GM21825 (cell line): ENCODE data around the gene SMAD3.

Experiments used
- ATAC-seq: cut with Tn5 transposase; IDR thresholded peaks from one replicate; pipeline ENCODE4 v1.9.1; 2021; ENCODE audit warnings: mild to moderate bottlenecking, moderate library complexity; ENCODE audit not compliant: unreplicated experiment

SMAD3 gene

GRCh38 chr15:67194171-67195114 is 129.0 kb downstream of the SMAD3 start:
- no peak for ATAC-seq

- ATAC-seq = no peak
Measured at GRCh38 chr15:67195305-67195704, 129.9 kb downstream of the SMAD3 start.

- no peak for ATAC-seq
Measured at GRCh38 chr15:67196222-67196621, 130.8 kb downstream of the SMAD3 start.

- ATAC-seq = no peak
Measured at GRCh38 chr15:67196672-67197363, 131.4 kb downstream of the SMAD3 start.

DNA sequence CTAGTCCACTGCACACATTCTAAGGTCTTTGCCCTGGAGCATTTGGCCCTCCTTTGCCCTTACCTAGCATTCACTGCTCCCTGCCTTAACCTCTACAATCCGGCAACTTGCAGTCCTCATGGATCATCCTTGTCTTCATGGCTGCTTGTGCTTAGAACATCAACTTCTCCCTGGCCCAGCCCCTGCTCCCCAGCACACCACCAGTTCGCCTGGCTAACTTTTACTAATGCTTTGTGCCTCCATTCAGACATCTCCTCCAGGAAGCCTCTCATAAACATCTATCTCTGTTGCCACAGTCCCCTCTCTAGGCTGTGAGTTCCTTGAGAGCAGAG is 131.9 kb downstream of the SMAD3 start:
- ATAC-seq = no peak

- ATAC-seq = no peak
Measured at GRCh38 chr15:67198157-67198754, 132.9 kb downstream of the SMAD3 start.

GRCh38 chr15:67199391-67199790 is 134.0 kb downstream of the SMAD3 start:
- no peak for ATAC-seq

DNA sequence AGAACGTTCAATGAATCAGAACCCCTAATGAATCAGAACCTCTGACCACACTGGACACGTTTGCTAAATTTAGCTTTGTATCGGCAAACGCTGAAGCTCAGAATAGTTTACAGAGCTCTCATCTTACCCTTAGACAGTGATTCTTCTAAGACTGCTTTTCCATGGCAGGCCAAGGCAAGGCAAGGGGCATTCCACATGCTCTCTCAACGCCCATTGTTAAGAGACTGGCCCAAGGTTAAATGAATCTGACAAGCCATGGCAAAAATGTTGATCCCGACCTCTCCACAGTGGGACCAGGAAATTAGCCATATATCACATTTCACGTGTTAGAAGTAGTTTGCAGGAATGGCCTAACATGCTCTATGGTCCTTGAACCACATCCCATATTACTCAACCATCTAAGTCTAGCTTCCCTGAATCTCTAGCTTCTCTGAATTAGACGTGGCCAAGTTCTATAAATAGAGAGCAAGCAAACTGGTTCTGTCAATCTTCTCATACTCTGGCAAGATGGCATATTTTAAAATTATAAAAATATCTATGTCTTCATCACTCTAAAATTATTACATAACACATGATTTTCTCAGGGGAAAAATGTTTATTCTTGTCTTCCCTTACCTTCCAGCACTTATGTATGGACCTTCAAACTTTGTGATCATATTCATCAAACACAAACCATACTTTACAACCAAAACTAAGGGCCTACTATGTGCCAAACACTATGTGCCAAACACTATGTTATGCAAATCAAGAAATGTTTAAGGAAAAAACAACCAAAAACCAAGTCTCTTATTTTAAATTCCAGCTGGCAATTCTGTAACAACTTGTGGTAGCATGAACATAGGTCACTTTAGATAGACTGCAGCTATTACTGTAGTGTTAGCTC is 134.7 kb downstream of the SMAD3 start:
- ATAC-seq = no peak

DNA sequence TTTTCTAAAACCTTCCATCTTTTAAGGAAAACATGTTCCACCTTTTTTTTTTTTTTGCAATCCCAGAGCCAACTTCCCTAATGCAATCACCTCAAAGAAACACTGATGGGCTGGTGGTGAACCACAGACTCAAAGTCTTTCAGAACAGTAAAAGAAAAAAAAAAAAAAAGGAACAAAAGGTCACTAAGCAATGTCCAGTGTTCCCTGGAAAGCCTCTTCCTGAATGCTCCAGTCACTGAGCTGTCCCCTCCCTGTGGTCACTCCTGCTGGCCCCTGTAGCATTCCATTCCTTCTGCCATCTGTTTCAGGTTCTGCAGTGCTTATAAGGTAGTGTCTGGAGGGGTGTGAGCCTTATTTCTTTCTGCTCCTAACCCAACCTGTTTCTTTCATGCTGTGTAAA is 135.7 kb downstream of the SMAD3 start:
- ATAC-seq = no peak

DNA sequence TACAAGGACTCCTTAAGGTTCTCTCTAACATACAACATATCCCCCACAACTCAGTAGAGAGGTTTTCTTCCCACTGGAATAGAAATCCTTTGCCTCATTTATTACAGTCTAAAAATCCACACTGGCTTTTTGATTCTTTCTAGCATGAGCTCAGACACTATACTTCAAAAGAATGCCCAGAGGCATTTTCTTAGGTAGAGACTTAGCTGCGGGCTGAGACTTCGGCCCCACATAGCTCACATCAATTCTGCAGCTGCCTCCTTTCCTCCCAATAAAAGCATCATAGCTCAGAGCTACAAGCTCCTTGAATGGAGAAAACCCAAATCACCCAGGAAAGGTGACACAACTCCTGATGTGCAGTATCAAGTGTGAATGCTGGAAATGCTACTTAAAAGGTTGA is 136.7 kb downstream of the SMAD3 start:
- no peak for ATAC-seq

GRCh38 chr15:67202991-67203390 is 137.6 kb downstream of the SMAD3 start:
- no peak for ATAC-seq

- ATAC-seq = no peak
Measured at GRCh38 chr15:67207555-67208207, 142.3 kb downstream of the SMAD3 start.

- ATAC-seq = no peak
Measured at GRCh38 chr15:67208396-67208795, 143.0 kb downstream of the SMAD3 start.

GRCh38 chr15:67210555-67211168 is 145.3 kb downstream of the SMAD3 start:
- ATAC-seq = no peak

- ATAC-seq = no peak
Measured at GRCh38 chr15:67212684-67213367, 147.4 kb downstream of the SMAD3 start.

GRCh38 chr15:67215102-67215501 is 149.7 kb downstream of the SMAD3 start:
- no peak for ATAC-seq

- no peak for ATAC-seq
Measured at GRCh38 chr15:67216859-67217258, 151.5 kb downstream of the SMAD3 start.

- ATAC-seq = no peak
Measured at GRCh38 chr15:67218428-67218827, 153.0 kb downstream of the SMAD3 start.

- no peak for ATAC-seq
Measured at GRCh38 chr15:67219288-67219687, 153.9 kb downstream of the SMAD3 start.
